IPS DF 4.7 (cell line): ENCODE measurements around the gene EML3.
"Not testable (repeated sequence)": the region's sequence is repeated elsewhere in the genome, so short reads cannot be mapped to it uniquely, and the experiment has no call there.

ENCODE experiments used
- DNase-seq: peaks from one replicate; pipeline ENCODE4 v3.0.0-alpha.2; 2013; ENCODE audit warnings: low spot score; ENCODE audit errors: extremely low read depth

Gene EML3

DNA sequence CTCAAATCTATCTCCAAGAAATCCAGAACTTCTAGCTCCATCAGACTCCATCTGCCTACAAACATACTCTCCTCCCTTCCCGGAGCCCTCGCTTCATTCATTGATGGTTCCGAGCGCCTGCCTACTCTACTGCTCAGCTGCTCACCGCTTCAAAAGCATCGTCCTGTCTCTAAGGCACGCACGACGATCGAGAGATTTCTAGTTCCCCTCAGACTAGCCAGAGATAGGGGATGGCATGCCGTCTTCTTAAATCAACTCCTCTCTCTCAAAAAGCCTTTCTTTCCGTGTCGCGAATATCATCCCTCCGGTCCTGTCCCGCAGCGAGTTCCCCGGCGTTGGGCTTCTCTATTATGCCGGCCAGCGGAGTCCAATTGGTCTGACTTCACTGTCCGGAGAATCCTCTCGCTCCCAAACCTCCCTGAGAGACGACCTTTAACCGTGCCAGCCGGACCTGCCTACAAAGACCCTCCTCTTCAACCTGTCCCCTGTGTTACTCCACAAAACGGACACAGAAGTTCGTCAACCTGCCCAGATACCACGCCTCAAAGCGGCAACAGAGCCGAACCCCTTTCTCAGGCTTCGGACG, 39.5 kb downstream of the EML3 start:
- no peak for DNase-seq

DNA sequence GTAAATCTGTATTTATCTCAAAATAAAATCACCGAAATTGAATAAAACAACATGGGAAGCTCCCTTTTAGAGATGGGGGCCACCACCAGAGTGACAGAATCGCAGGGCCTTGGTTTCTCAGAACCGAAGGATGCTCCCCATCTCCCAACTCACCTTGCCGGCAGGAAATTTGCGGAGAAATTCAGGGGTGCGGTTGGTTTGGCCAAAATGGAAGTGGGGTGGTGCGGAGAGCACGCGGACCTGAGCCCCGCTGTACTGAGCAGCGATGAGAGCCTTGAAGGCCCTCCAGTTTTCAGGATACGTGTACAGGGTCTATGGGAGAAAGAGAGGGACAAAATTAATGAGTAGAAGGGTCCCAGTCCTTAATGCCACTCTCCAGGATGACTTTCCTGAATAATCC, 40.1 kb downstream of the EML3 start:
- DNase-seq: no peak

DNA sequence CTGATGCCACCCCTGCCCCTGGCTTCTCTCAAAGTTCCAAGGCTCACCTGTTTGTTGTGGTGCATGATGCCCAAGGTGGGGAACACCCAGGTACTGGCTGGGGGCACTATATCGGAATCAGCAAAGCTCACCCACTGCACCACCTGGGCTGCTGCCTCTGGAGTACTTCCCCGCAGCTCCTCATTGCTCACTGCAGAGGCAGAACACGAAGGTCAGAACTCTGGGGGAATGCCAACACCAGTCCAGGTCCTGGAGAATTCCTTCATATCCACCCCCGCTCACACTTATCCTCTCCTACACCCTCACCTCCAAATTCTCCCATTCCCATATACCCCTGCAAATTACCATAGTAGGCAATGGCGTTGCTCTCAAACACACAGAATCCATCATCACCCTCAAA, 41.1 kb downstream of the EML3 start:
- not testable (repeated sequence) for DNase-seq

DNA sequence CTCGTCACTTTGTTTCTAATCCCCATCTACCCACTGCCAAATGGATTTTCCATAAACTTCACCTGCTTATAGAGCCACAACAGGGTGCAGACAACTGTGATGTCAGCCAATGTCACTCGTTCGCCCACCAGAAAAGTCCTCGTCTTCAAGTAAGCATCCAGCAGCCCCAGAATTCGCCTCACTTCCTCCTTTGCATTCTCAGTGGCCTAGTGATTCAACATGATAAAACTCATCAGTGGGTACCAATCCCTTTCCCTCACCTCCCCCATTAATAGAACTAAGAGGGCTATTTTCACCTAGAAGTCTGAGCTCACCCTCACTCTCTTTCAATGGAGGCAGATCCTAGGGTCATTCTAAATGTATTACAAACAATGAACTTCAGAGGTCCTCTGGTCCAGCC, 41.7 kb downstream of the EML3 start:
- DNase-seq: not testable (repeated sequence)

DNA sequence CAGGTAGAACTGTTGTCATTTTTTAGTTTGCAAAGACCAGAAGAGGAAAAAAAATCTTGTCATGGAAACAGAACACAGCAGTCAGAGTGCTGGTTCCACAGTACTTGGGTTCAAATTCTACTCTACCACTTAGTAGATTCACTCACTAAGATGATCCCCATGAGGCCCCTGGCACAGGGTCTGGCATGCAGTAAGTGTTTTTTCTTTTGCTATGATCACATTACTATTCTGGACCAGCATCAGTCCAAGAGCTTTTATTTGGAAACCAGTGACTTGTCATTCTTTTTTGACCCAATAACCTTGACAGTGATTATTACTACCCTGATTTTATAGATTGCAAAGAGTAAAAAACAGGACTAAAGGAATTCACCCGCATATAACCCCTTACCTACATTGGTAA, 43.0 kb downstream of the EML3 start:
- DNase-seq: no peak

DNA sequence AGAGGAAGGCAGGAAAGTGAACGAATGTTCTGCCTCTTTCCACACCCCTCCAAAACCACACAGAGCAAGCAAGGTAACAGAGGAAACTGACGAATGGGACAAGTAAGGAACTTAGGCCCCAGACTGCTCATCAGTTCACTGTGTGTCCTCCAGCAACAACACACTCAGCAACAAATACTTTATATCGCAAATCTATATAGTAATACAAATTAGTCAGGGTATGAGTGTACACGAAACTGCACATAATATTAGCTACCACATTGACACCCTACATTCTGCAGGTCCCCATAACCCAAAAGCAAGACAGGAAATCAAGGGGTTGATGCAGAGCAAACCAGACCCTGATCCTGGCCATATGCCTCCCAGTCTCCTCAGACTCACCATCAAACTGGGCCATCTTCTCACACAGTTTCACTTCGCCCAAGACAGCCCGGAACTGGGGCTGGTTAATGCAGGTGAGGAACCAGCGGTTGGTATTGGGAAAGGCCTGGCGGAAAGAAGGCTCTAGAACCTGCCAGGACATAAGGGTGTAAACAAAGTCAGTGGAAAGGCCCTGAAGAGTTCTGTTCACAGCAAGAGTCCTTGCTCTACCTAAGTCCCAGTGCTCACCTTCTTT, 45.4 kb downstream of the EML3 start:
- no peak for DNase-seq

DNA sequence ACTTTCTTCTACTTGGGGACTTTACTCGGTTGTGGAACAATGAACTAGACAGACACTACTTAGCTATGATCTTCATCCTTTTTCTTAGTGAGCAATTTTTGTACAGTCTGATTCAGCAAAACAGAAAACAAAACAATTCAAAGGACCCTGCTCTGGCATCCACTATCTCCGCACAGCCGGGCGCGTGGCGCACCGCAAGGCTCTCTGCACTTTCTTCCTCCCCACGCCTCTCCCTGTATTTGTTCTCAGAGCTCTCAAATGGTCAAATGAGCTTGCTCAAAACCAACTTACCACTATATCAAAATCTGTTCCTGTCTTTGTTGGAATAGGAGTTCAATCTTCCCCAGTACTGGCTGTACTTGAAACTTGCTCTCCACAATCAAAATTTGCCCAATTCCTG, 46.3 kb downstream of the EML3 start:
- DNase-seq: no peak

DNA sequence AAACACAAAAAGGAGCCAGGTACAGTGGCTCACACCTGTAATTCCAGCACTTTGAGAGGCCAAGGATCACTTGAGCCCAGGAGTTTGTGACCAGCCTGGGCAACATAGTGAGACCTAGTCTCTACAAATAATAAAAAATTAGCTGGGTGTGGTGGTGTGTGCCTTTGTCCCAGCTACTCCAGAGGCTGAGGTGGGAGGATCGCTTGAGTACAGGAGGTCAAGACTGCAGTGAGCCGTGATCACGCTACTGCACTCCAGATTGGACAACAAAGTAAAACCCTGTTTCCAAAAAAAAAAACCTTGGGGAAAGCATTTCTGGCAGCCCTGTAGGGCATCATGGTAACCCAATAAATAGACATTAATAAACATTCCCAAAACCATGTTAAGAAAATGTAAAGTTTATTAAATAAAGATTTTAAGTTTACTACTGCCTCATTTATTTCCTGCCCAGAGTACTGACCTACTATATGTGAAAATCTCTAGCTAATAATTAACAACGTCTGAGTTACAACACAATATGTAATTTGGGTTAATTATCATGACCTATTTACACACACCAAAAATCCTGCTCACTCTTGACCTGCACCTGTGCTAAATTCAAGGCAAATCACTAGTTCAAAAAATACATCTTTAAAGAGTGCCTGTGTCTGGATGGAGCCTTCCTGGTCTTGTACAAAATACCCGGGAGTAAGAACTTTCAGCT, 47.3 kb downstream of the EML3 start:
- DNase-seq: no peak

DNA sequence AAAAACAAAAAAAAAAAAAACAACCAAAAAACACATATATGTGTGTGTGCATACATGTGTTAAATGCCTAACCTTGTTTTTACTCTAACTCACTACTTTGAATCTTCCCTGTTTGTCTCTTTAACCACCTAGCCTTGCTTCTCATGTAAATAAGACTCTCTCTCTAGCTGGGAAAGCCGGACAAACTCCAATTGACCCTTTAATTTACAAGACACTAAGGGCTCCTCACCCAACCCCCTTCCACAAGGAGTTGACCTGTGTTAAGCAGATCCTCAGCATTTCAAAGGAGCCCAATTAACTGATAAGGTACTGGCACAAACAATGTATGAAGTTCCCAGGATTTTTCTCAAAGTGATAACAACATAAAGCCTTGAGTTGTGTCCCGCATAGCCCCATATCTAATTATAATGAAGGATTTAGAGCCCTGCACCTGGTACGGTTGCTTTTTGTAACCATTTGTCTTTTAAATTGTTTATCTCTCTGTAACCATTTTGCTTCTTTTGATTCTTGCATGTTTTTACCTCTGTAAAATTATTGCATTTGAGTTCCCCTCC, 50.8 kb downstream of the EML3 start:
- DNase-seq: not testable (repeated sequence)

DNA sequence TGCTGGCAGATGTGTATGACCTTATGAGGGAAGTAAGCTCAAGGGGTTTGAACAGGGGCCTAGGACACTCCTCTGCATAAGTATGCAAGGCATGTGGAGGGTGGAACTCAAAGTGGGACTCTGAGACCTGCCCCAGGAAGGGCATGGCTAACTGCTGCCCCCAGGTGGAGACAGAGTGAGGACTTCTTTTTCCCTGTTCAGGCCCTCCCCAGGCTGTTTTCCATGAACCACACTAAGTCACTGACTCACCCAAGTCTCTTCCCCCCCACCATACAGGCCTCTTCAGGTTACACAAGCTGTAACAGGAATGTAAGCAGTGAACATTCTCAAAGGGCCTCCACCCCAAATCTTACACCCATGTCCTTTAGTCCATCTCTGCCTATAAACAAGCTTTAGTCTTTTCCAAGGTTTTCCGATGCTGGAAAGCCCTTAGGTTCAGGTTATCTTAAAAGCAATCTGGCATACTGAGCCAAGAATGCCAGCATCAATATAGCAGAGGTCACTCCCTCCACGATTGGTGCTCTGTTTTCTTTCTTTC, 51.9 kb downstream of the EML3 start:
- DNase-seq: no peak

DNA sequence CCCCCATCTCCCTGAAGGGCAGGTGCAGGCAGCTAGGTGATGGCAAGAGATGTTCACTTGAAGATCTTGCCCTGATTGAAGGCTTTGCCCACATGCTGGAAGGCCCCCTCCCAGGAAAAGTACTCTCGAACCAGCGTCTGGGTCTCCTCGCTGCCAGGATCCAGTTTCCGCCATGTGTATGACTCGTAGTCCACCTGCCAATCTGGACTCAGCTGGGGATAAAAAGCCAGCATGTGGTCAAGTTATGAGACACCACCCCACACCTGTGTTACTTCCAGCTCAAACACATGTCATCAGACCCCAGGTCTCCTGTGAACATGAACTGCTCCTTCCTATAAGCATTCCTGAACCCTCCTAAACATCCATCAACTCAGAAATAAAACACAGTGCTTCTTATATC, 52.9 kb downstream of the EML3 start:
- DNase-seq: not testable (repeated sequence)

DNA sequence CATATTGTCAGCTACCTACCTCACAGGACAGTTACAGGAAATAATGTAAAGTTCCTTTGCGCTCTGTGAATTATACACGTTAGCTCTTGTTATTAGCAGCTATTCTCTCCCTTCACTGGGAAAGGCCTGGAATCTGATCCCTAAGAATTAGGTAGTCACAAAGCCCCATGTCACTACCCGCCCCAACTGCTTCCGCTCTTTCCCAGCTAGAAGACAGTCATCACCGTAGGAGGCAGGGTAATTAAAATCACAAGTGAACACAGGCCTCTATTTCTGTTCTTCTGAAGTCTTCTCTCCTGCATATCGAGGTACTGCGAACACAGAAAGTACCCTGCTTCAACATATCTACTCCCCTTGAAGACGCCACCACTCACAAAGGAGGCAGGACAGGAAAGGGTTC, 53.4 kb downstream of the EML3 start:
- DNase-seq: no peak

DNA sequence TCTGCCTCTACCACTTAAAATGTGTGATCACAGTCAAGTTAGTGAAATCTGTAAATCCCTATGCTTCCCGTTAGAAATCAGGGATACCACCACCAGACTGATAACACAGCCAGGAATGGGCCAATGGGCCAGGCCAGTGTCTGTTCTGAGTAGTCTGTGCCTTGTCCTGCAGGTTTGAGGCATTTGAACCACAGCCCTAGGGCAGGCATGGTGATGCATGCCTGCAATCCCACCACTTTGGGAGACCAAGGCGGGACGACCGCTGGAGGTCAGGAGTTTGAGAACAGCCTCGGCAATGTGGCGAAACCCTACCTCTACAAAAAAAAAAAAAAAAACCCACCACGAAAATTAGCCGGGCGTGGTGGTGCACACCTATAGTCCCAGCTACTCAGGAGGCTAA, 53.9 kb downstream of the EML3 start:
- DNase-seq: no peak

DNA sequence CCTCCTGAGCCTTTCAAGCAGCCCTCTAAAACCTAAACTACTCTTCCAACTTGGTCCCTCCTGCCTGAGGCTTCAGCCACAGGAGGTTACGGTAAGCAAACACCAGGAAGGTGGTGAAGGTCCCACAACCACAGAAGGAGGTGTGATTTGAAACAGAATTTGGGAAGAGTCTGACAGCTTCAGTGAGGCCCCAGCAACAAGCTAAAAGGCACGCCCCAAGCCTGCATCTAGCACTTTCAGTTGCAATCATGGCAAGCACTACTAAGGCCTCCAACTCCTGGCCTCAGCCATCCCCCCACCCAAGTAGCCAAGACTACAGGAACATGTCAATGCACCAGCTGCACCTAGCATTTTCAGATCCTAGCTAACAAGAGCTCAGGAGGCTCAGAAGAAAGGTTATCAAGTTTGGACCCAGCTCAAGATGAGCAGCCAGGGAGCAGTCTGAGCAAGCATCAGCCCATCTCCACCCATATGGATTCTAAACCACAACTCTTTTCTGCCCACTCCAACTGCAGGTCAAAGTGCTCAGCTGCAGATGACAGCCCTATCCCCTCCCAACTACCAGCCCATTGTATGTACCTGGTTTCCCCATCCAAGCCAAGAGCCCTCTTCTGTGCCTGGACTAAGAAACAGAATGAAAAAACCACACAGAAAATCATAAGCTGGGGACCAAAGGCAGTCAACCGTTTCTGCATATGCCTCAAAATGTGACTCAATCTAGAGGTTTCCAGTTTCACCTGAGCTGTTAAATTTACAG, 55.5 kb downstream of the EML3 start:
- DNase-seq: no peak

DNA sequence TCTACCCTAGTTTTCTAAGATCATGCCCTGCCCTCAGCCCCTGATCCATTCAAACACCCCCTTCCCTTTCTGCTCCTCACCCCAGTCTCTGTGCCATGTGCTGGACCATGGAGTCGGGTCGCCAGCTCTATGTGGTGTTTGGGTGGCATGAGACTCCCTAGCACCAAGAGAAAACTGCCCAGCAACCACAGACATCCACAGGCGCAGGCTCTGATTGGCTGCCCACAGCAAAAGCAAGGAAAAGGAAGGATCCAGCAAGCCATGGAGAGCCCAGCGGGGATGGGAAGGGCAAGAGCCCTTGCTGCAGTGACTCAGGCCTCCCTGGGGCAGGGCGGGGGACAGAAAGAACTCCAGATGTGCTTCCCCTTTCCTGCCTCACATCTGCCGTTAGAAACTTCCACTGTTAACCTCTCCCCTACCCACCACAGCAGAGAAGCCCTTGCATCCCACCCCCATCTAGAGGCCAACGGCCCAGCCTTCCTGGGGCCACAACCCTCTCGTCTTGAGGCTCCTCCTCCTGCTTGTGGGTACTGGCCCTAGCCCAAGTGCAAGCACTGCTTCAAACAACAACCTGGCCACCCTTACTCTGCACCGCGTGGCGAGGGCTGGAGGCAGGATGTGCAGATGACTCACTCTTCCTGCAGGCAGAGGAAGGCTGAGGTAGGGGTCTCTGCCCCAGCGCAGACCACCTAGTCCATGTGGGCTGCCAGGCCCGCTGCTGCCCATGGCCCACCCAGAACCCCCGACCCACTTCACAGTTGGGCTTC, 56.3 kb downstream of the EML3 start:
- no peak for DNase-seq

DNA sequence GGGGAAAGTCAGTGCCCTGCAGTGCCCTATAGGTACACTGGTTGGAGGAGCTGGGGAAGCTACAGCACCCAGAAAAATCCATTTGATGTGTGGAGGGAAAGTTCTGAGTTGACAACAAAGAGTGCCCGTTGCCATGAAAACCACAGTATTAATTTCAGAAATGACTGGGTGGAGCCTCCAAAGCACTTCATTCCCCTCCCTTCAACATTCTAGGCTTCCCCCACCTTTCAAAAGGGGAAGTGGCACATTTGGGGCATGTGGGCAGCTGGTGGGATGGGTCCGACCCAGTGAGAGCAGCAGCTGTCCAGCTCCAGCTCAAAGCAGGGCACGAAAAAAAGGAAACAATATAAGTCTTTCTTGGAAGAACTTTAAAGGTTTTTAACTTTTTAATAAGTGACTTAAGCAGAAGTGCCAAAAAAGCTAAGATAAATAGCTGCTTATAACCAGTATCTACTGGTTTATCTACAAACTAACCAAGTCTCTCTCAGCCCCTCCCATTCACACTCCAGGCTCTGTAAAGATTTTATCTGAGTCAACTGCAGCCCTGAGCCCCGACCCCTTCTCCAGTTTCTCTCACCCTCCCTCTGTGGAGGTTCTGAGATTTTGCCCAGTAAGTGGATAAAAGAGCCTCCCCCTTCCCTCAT, 57.0 kb downstream of the EML3 start:
- no peak for DNase-seq

DNA sequence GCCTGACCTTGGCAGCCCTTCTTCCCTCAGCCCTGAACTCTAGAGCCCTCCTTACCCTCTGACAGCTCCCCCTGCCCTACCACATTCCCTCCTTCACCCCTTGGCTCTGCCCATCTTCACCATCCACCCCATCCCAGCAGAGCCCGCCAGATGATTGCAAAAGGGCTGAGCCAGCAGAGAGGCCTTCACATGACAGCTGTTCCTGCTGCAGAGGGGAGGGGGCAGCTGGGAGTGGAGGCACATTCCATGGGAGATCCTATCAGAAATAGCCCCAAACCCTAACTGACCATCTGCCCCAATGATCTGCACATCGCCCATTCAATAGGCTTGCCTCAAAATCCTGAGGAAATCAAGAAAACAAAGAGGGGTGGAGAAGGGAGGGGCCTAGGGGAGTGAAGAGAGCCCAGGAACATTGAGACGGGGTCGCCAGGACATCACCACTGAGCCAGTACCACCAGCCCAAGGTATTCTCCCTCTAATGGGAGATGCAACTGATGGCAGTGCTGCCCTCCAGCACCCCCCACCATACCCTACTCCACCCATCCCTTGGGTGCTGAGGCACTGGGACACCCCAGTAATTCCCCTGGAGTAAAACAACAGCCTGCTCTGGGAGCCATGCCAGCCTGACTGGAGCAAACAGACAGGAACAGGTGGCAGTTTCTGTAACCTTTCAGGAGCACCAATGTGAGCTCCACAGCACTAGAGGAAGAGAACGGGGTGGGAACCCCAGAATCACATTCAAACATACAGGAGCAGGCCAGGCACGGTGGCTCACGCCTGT, 58.0 kb downstream of the EML3 start:
- DNase-seq: no peak

DNA sequence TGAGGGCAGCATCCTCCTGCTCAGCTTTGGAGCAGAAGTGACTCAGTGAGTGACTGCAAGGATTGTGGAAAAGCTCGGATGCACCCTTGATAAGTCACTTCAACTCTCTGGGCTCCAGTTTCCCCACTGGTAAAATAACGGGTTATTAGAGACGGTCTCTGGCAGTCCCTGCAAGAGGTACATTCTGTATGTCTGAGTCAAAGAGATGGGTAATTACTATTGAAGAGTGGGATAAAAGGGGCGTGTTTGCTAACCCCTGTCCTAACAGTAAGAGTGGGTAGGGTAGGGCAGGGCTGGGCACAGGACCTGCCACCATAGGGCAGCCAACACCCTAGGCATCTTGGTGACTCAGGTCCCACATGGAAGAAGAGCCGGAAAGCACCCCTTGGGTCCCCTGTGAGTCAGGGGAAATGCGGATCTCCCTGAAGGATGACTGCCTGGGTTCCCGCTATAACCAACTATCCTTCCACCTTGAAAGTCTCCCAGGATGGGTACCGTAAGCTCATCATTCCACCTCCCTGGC, 58.7 kb downstream of the EML3 start:
- no peak for DNase-seq

DNA sequence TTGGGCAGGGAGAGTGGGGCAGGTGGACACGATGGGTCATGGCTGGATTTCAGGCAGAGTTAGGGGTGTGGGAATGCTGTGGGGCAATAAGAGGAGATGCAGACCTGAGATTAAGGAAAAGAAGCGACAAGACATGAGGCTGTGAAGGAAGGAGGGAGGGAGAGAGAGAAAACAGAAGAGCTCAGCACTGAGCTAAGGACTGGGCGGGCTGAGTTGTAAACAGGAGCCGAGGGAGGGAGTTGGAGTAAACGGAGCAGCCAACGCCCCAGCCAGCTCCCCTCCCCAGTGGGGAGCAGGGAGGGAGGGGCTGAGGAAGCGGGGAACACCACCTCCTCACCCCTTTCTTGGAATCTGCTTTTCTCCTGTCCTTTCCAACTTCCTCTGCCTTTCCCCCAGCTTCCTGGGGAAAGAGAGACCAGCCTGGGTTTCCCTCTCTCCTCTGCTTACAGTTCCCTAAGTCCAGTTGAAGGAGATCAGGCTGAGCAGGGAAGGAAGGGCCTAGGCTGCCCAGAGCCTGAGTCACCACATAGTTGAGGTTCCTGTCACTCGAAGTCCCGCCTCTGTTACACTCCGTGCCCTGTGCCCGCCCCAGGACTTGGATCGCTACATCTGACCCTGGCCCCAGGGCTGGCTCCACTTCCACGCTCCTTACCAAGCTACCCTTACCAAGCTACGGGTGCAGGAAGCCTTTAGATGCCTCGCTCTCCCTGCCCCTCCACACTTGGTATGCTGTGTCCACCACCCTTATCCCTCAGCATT, 59.3 kb downstream of the EML3 start:
- DNase-seq: no peak
